RCC 7860 (cell line): ENCODE data around the gene CSRP3.

ENCODE experiments used
- DNase-seq: peaks from one replicate; pipeline ENCODE4 v3.0.0-alpha.2; 2015; ENCODE audit warnings: low spot score
- FAIRE-seq: peaks from 2 replicates; lab custom pipeline; 2012; peaks lifted over from hg19 to GRCh38; lab: Jason Lieb, UNC

The CSRP3 gene

DNA sequence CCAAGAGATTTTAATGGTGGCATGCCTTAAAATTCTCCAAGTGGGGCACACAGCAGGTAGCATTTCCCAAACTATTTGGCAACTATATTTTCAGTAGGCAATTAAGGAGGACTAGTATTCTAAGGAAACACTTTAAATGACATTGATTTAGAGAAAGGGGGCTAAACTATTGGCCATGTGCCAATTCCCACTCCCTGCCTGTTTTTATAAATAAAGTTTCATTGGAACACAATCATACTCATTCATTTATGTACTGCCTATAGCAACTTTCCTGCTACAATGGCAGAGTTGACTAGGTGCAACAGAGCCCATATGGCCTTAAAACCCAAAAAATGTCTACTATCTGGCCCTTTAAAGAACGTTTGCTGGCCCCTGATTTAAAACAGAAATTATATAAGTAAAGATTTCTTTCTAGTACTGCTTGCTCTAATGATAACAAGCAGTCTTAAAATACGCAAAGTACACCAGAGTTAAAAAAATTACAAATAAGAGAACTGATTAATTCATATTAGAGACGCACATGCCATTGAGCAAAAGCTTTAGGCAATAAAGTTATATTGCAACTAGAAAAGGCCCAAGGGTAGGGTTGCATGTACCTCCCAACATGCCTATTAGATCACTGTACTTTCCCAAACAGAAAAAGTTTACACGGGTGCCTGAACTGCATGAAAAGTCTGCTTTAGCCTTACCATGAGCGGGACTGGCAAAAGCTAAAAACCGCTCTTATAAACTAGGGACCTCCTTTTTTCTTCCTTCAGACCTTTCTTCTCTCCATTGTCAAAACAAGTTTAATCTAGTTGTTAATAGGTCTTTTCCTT, 24.8 kb upstream of the CSRP3 start:
- FAIRE-seq, result no peak
- no peak for DNase-seq

DNA sequence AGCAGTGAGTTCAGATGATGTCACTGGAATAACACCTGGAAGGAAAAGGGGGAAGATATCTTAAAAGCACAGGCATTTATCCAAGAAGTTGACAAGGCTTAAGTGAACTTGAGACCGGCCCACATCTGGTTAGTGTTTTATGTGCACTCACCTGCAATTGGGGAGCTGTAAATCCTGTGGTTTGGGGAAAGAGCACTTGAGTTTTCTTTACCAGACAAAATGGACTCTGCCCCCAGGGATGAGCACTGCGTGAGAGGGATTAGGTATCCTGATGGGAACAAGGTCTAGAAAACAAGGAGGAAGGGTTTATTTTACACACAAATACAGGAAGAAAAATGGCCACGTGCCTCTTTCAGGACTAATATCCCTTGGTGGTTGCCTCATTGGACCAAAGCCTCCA, 23.8 kb upstream of the CSRP3 start:
- no peak for DNase-seq
- no peak for FAIRE-seq

DNA sequence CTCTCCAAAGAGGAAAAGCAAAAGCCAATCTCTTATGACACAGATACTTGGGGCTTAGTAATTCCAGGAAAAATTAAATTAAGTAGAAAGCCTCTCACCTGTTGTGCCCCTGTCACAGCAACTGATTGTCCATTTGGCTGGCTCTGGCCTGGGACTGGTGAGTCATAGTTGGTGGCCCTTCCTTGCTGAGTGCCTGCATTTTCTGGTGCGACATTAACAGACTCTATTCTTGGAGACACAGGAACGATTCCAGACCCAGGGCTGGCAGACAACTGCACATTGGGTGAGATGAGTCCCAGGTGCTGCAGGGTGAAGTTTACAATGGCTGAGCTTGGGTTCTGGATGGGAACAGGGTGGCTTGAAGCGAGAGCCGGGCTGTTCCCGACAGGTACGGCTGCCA, 23.3 kb upstream of the CSRP3 start:
- FAIRE-seq, result no peak

DNA sequence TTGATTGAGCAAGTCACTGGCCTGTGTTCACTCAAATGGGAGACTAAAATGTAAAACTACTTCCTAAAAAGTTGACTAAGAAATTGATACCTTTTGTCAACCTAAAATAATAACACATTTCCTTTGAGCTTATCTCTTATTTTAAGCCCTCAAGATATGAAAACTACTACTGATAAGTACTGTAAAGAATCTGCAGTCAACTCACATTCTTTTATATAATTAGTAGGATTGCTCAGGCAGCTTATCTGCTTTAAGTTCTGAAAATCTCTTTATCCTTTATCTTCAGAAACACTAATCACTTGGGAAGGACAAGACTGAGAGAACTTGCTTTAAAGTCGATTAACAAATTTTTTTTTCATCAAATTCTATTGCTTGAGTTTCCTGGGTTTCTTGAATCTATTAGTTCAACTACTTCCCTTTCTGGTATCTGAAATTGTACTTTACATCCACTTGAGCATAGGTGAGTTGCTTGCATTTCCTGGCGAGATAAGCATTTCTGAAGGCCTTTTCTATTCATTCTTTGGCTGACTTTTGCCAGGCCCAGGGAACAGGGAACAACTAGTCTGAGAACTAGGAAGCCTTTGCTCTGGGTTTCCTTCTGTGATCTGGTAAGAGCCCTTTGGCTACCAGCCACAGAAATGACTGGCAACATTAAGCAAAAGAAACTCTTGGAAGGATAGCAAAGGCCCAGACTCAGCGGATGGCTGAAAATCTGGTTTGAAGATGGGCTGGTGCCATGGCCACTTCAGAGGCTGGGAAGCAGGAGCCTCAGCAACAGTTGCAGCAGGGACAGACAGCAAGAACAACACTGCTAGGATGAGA, 19.3 kb upstream of the CSRP3 start:
- DNase-seq (no peak), FAIRE-seq (no peak)

More for the DNA sequence above, 23.3 kb upstream of the CSRP3 start:
- no peak for DNase-seq

DNA sequence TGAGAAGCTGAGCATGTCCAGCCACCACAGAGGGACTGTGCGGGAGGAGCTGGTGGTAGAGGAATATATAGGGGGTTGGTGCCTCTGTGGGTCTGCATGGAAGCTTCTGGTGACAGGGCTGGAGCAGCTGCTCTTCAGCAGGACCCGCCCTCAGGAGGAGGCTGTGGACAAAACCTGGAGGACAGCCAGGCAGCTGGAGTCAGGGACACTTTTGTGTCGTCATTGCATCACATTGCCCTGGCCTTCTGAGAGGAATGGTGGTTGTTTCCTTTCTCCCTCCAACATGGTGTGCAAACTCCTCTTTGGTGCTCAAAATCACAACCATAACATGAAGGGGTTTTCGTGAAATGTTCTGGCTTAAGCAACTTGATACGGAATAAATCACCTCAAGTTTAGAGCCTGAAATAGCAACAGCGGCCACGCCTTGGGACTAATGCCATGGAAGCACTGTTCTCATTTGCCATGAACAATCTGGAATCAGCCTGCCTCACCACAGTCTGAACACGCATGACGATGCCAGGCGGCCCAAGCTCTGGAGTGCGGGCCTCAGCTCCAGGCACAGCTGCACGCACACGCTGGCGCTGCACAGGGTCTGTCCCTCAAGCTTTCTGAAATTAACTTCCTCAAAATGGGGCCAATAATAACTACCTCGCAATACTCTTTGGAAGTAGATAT, 17.1 kb upstream of the CSRP3 start:
- FAIRE-seq (no peak), DNase-seq (no peak)

DNA sequence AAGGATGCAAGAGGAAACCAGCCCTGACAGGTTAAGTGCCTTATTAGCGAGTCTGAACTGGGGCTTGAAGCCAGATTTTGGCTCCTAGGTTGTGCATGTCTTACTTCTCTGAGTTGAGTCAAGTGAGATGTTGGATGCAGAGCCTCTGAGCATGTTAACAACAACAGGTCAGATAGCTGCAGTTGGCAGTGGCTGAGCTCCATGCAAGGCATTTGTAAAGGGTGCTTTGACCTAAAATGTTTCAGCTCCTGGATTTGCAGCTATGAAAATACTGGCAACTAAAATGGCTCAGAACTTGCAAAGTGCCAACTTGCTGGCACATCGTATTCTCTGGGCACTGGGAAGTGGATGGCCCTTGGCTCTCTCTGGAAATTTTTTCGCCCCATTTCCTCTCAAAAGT, 16.4 kb upstream of the CSRP3 start:
- FAIRE-seq, result no peak
- no peak for DNase-seq

DNA sequence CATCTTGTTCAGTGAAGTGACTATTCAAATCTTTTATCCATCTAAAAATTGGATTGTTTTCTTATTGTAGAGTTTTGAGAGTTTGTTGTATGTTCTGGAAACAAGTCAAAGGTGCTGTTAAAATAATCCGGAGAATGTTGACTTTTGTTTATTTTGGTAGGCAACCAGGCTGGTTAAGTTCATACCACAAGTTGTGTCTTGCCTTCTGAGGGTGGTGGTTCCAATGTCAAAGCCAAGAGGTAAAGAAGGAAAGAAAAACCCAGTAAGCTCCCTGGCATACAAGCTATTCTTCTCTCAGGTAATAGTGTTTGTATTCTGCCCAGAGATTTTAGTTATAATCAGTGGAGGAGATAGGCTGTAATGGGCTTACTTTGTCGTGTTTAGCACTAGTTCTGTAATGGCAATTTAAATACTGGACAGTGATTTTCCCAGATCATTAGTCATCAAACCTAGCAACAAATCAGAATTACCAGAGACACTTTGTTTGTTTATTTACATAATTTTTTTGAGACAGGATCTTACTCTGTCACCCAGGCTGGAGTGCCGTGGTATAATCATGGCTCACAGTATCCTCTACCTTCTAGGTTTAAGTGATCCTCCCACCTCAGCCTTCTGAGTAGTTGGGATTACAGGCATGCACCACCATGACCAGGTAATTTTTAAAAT, 15.1 kb upstream of the CSRP3 start:
- no peak for DNase-seq
- FAIRE-seq, result no peak

DNA sequence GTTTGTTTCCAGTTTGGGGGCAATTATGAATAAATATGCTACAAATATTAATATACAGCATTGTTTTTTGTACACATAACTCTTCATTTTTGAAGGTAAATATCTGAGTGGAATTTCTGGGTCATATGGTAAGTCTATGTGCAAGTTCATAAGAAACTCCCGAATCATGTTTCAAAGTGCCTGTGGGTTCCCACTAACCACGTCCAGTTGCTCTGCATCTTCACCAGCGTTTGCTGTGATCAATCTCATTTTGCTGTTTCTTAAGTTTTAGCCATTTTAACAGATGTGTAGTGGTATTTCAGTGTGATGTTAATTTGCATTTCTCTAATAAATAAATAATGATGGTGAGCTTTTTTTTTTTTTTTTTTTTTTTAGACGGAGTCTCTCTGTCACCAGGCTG, 14.2 kb upstream of the CSRP3 start:
- FAIRE-seq, result no peak

DNA sequence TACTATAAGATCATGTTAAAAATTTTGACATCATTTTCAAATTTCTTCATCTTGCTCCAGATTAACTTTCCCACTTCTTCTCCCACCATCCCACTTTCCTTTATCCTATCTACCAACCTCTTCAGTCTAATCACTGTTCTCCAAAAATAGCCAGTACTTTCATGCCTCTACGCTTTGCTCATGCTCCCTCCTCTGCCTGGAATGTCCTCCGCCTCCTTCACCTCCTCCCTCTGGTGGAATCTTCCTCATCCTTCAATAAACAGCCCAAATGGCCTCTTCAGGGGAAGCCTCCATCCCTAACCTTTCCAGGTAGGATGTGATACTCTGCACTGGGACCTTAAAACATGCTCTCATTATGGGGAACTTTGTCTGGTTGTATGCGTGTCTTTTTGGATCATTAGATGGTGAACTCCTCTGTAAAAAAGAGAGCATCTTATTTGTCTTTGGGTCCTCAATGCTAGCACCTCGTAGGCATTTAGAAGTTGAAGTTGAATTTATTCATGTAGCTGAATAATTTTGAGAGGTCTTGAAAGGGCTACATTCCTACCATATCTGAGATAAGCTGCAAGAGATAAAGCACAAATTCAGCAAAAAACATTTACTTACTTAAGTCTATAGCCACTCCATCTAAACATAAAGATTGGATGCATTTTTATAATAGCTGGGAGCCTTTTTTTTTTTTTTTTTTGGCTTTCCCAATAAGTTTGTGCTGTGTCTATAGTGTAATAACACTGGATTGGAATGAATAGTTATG, 8.0 kb upstream of the CSRP3 start:
- FAIRE-seq (no peak), DNase-seq (no peak)

More for the DNA sequence above, 14.2 kb upstream of the CSRP3 start:
- no peak for DNase-seq

DNA sequence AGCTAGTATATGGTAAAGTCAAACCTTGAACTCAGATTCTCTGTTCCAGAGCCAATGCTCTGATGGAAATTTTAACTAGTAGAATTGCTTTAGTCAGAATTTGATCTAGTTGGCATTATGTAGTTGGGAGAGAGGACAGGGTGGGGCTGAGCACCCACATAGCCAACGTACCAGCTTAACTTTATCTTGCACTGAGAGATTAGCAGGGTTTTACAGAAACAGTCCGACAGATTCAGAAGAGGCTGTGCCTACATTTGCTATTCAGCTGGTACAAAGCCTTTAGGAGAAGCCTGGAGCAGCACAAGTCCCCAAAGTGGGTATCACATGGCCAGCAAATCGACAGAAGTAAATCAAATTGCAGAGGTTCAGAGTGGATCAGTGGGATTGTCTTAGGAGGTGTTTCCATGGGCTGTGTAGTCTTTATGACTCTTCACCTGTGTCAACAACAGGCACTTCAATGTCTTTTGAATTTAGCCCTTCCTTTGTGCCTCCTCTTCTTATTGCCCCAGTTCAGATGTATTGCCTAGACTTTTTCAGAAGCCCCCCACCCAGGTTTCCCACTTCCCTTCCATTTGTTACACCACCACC, 7.3 kb upstream of the CSRP3 start:
- FAIRE-seq (no peak), DNase-seq (no peak)

DNA sequence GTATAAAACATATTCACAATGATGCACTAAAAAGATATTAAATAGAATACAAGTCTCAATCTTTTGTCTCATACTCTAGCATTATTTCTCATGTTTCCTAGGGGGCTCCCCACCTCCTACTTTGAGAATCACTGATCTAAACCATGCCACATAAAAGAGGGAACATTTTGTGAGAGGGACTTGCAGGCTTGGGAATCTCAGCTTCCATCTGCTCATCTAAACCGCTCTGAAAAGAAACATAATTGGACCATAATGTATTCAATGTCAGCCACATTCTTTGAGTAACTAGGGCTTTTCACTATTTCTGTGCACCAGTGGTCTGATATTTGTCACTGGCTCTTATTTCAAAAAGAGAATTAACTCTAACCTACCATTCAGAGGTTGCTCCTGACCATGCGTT, 6.4 kb upstream of the CSRP3 start:
- FAIRE-seq (no peak), DNase-seq (no peak)

DNA sequence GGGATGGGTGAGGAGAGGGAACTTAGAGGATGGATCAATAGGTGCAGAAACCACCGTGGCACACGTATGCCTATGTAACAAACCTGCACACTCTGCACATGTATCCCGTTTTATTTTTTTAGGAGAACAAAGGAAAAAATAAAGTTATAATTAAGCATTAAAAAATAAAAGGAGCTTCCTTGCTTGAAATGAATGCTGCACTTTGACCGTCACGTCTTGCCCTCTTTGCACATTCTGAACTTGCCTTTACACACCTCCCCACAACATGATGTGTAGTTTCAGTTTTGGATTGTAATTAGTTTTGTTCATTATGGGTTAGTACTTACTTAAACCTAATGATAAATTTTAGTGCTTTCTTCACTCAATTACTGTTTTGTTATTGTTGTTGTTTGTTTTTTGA, 3.1 kb upstream of the CSRP3 start:
- no peak for DNase-seq
- no peak for FAIRE-seq

DNA sequence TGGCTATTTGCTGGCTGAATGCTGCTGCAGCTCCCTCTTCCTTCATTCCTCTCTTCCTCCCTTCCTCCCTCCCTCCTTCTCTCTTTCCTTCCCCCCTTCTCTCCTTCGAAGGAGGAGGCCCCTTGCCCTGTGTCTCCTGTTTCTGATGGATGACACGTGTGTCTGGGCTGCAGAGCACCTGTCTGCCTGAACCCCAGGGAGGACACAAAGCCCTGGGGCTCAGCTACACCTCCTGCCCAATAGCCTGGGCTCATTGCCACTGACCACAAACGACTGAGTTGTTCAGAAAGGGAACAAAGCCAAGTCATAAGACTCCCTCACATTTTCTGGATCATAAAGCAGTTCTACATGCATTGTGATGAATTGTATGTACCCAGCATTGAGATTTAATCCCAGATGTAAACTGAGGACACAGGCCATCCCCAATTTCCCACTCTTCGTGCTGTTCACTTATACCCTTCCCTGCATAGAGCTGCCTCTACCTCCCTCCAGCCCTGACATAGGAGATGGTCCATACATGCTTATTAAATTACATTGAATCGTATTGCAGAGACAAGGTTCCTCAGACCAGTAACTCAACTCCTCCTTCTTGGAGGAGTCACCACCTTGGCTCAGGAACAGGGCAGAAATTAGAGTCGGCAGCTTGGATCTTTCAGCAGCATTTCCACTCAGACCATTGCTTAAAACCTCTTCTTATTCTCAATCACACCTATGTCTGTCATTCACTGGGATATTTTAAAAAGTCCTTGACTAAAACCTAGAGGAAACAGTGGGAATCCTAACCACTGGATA, 1.2 kb downstream of the CSRP3 start:
- FAIRE-seq (peak; percentile 89), DNase-seq (peak; percentile 56)

DNA sequence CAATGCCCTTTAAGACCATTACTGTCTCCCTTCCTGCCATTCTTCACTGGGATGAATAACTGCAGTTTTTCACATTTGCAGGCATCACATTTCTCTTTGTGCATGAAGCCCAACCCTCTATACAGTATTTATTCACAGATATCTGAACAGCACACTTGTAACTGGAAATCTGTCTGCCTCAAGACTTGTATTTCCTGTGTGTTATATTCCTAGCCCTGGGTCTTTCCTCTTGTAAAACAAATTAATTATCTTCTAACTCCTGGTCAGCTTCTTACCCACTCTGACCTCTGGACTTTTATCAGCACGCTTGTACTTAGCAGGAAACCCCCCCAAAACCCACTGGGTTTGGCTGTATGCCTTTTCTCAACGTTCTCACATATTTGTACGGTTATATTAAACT, 2.0 kb downstream of the CSRP3 start:
- peak; percentile 70 for FAIRE-seq

DNA sequence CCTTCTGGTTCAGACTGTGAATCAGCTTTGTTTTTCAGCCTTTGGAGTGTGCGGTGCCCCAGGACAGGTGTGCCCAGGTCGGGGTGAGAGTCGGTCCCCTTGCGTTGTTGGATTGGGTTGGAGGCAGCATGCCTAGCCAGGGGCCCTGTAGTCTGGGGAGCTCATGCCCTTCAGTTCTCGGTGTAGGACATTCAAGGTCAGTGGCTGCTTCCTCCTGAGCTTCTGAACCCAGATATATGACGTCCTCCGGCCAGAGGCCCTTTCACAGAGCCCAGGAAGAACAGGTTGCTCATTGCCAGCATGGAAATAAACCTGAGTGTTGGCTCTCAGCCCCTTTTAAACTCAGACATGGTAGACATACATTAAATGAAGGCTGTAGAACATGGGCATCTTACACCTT, 2.7 kb downstream of the CSRP3 start:
- FAIRE-seq (no peak), DNase-seq (no peak)

More for the DNA sequence above, 2.0 kb downstream of the CSRP3 start:
- peak; percentile 7 for DNase-seq

DNA sequence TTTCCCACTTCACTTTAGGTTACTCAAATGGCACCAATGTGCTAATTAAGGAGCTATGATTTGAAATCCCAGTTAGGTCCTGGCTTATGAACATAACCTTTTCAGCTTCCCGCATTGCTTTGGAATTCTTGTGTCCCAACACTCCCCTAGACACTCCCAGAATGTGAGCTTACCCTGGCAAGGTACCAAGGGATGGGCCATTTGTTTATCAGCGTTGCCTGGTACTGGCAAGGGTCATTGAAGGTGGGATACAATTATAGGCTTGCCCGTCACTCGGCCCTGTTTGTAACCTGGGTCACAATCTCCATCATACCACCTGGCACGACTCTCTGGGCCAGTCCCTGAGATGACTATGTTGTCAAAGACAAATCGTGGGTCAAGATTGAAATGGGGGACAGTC, 5.4 kb downstream of the CSRP3 start:
- DNase-seq, result no peak
- FAIRE-seq, result no peak

DNA sequence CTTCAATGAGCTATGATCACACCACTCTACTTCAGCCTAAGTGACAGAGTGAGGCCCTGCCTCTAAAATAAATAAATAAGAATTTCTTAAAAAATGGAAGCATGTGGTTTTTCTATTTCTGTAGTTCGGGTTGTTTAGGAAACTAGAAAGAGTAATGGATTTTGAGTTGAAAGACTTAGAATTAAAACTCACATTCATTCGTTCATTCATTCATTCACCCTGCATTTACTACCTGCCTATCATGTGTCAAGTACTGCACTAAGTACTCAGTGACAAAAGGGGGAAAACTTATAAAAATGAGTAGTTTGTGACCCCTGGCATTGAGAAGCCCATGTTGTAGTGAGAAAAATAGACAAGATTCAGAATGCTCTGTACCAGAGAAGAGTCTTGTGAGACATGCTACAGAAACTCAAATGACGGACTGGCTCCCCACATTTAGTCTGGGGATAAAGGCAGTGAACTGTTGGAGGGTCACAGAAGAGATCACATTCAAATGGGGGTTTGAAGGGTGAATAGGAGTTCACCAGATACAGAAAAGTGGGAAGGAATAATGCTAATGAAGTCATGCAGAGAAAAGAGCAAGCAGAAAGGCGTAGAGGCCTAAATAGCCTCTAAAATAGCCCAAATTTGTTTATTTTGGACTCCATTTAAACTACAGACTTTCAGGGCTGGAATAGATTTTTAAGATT, 7.0 kb downstream of the CSRP3 start:
- no peak for FAIRE-seq
- DNase-seq, result no peak

DNA sequence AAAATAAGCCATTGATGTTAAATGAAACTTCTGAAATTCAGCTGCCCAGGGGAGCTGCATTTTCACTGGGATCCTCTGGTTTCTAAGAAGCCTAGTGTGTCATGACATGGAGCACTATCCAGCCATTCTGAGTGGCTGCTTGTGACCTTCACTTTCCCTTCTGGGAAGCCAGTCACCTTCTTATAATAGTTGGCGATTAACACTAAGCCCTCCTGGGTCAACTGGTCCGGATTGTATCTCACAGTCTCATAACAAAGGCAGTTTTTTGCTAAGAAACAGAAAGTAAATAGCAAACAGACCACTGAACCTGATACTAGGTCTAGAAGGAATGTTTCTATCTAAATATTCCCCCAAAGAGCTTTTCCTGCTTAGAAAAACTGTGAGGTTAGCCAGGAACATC, 7.9 kb downstream of the CSRP3 start:
- DNase-seq, result no peak
- no peak for FAIRE-seq
